ENCODE data around the gene ADD2. TPM values are rescaled to one million over a fixed set of nuclear protein-coding genes. Genes with fewer than 3 reads are reported as not detected.
A peak's percentile ranks its signal among the peaks of the same experiment; 100 is the strongest.

The ADD2 gene
- total RNA-seq, 2 donors from 2014 or later, result 18.3 to 76.0 TPM

- peaks cover 0 to 7% of the 10 kb centered on the region in 2 donors for H3K9me3 Mint-ChIP-seq
- ATAC-seq (no peak), DNase-seq (ENCODE audit: low spot score in 2 of 2) (no peak)
- H3K27ac Mint-ChIP-seq, result no peak overlapping the region
- peaks cover 5 to 25% of the 10 kb centered on the region in 2 donors for H3K36me3 Mint-ChIP-seq
Measured at GRCh38 chr2:70795164-70795995, 27.4 kb upstream of the ADD2 start.

- no peak for ATAC-seq
- DNase-seq (ENCODE audit: low spot score in 2 of 2), result no peak
- peaks cover 0 to 17% of the 10 kb centered on the region in 2 donors for H3K36me3 Mint-ChIP-seq
- H3K27ac Mint-ChIP-seq, result no peak overlapping the region
- no peaks in the 10 kb centered on the region for H3K9me3 Mint-ChIP-seq
Measured at GRCh38 chr2:70793450-70793849, 25.4 kb upstream of the ADD2 start.

GRCh38 chr2:70790136-70790828 is 22.3 kb upstream of the ADD2 start, which contains the start of gene FIGLA:
FIGLA (minus strand) TSS chr2:70790643; CDS start chr2:70790638, 5 bp downstream.
- H3K9me3 Mint-ChIP-seq, result no peaks in the 10 kb centered on the region
- DNase-seq (ENCODE audit: low spot score in 2 of 2) (peak in 1 of 2 donors; percentile 20), ATAC-seq (peak; percentile 4 to 19)
- H3K36me3 Mint-ChIP-seq, result peaks cover 0 to 11% of the 10 kb centered on the region in 2 donors
- peak within 1 kb of the TSS in 1 of 2 donors; percentile 70 for H3K27ac Mint-ChIP-seq

GRCh38 chr2:70789304-70790135 is 21.5 kb upstream of the ADD2 start:
- ATAC-seq, result peak; percentile 85 to 89
- peak overlapping the region in 1 of 2 donors; percentile 70 for H3K27ac Mint-ChIP-seq
- H3K9me3 Mint-ChIP-seq, result no peaks in the 10 kb centered on the region
- H3K36me3 Mint-ChIP-seq, result peaks cover 0 to 11% of the 10 kb centered on the region in 2 donors
- peak; percentile 68 to 81 for DNase-seq (ENCODE audit: low spot score in 2 of 2)

GRCh38 chr2:70785137-70785911 is 17.3 kb upstream of the ADD2 start:
- Mint-ChIP-seq H3K36me3 (peaks cover 0 to 5% of the 10 kb centered on the region in 2 donors), H3K9me3 (no peaks in the 10 kb centered on the region), H3K27ac (no peak overlapping the region)
- ATAC-seq (peak; percentile 69 to 78), DNase-seq (ENCODE audit: low spot score in 2 of 2) (peak in 1 of 2 donors; percentile 31)

GRCh38 chr2:70784320-70784719 is 16.3 kb upstream of the ADD2 start:
- Mint-ChIP-seq H3K9me3 (no peaks in the 10 kb centered on the region), H3K36me3 (no peaks in the 10 kb centered on the region), H3K27ac (no peak overlapping the region)
- DNase-seq (ENCODE audit: low spot score in 2 of 2), result no peak
- ATAC-seq, result no peak

GRCh38 chr2:70779911-70780545 is 12.0 kb upstream of the ADD2 start:
- H3K36me3 Mint-ChIP-seq, result no peaks in the 10 kb centered on the region

GRCh38 chr2:70779491-70779890 is 11.5 kb upstream of the ADD2 start:
- DNase-seq (ENCODE audit: low spot score in 2 of 2) (no peak), ATAC-seq (no peak)
- Mint-ChIP-seq H3K9me3 (no peaks in the 10 kb centered on the region), H3K27ac (no peak overlapping the region), H3K36me3 (no peaks in the 10 kb centered on the region)

More at GRCh38 chr2:70779911-70780545, 12.0 kb upstream of the ADD2 start:
- Mint-ChIP-seq H3K27ac (peak overlapping the region in 1 of 2 donors; percentile 32), H3K9me3 (no peaks in the 10 kb centered on the region)
- ATAC-seq (no peak), DNase-seq (ENCODE audit: low spot score in 2 of 2) (no peak)

GRCh38 chr2:70778676-70779075 is 10.7 kb upstream of the ADD2 start:
- ATAC-seq (no peak), DNase-seq (ENCODE audit: low spot score in 2 of 2) (no peak)
- H3K36me3 Mint-ChIP-seq, result peaks cover 0 to 2% of the 10 kb centered on the region in 2 donors
- H3K9me3 Mint-ChIP-seq, result peaks cover 0 to 2% of the 10 kb centered on the region in 2 donors
- no peak overlapping the region for H3K27ac Mint-ChIP-seq

- Mint-ChIP-seq H3K36me3 (peaks cover 0 to 6% of the 10 kb centered on the region in 2 donors), H3K9me3 (peaks cover 0 to 9% of the 10 kb centered on the region in 2 donors), H3K27ac (no peak overlapping the region)
- DNase-seq (ENCODE audit: low spot score in 2 of 2) (no peak), ATAC-seq (no peak)
Measured at GRCh38 chr2:70777450-70777849, 9.4 kb upstream of the ADD2 start.

GRCh38 chr2:70776266-70776665 is 8.3 kb upstream of the ADD2 start:
- no peak for ATAC-seq
- Mint-ChIP-seq H3K27ac (no peak overlapping the region), H3K9me3 (peaks cover 0 to 9% of the 10 kb centered on the region in 2 donors), H3K36me3 (peaks cover 0 to 6% of the 10 kb centered on the region in 2 donors)
- no peak for DNase-seq (ENCODE audit: low spot score in 2 of 2)

GRCh38 chr2:70775141-70775540 is 7.1 kb upstream of the ADD2 start:
- DNase-seq (ENCODE audit: low spot score in 2 of 2) (no peak), ATAC-seq (no peak)
- H3K27ac Mint-ChIP-seq, result no peak overlapping the region
- H3K9me3 Mint-ChIP-seq, result peaks cover 0 to 9% of the 10 kb centered on the region in 2 donors
- peaks cover 0 to 6% of the 10 kb centered on the region in 2 donors for H3K36me3 Mint-ChIP-seq

GRCh38 chr2:70772486-70773155 is 4.6 kb upstream of the ADD2 start:
- Mint-ChIP-seq H3K27ac (no peak overlapping the region), H3K9me3 (peaks cover 0 to 9% of the 10 kb centered on the region in 2 donors), H3K36me3 (peaks cover 4 to 6% of the 10 kb centered on the region in 2 donors)
- no peak for ATAC-seq
- no peak for DNase-seq (ENCODE audit: low spot score in 2 of 2)

- no peak for DNase-seq (ENCODE audit: low spot score in 2 of 2)
- Mint-ChIP-seq H3K9me3 (peaks cover 0 to 9% of the 10 kb centered on the region in 2 donors), H3K36me3 (peaks cover 5 to 11% of the 10 kb centered on the region in 2 donors), H3K27ac (no peak overlapping the region)
- ATAC-seq, result peak in 1 of 2 donors; percentile 34
Measured at GRCh38 chr2:70771446-70771845, 3.4 kb upstream of the ADD2 start.

- DNase-seq (ENCODE audit: low spot score in 2 of 2) (no peak), ATAC-seq (no peak)
- peaks cover 5 to 12% of the 10 kb centered on the region in 2 donors for H3K36me3 Mint-ChIP-seq
Measured at GRCh38 chr2:70769450-70769849, 1.4 kb upstream of the ADD2 start.

More at GRCh38 chr2:70769450-70769849, 1.4 kb upstream of the ADD2 start:
- no peak overlapping the region for H3K27ac Mint-ChIP-seq
- H3K9me3 Mint-ChIP-seq, result peaks cover 0 to 9% of the 10 kb centered on the region in 2 donors

Data from activated naive CD4-positive, alpha-beta T cell treated with anti-CD3 and anti-CD28 coated beads, Interleukin-2, amount 50 U/mL, for 72 hours (primary cell).